HTERT RPE-1 (cell line): ENCODE data around the gene CXCL16.

Experiments
- in situ Hi-C: fragments of 300-500 bp; cut with MboI; formaldehyde crosslinking; loops from 4 replicates; pipeline ENCODE4 v1.14.3; 2020; ENCODE audit warnings: low sequenced_read_pairs

Gene CXCL16

DNA sequence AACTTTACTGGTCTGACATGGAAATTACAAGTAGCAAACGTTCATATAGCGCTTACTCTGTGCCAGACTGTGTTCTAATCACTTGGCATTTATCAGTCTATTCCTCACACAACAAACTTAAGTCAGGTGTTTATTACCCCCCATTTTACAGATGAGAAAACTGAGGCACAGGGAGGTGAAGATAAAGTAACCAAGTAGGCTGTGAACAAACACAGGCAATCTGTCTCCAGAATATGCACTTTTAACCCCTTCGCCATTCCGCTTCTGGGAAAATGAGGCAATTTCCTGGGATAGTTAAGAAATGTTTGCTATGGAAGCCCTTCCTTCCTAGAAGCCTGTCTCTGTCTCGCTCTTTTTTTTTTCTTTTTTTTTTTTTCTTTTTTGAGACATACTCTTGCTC is 12.2 kb upstream of the CXCL16 start:
- in situ Hi-C loops: no loop called here

DNA sequence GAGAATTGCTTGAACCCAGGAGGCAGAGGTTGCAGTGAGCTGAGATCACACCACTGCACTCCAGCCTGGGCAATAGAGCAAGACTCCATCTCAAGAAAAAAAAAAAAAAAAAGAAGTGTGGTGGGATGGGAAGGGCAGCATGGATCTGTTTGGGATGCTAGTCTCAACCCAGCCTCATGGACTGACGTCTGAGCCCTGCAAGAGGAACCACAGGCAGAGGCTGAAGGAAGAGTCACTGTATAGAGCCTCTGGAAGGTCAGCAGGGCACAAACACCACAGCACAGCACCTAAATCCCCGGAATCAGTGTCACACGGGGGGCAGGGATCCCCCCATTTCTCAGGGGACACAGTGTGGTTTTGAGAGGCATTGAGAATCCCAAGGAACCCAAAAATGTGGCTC is 10.9 kb upstream of the CXCL16 start:
- in situ Hi-C loops: no loop called here

DNA sequence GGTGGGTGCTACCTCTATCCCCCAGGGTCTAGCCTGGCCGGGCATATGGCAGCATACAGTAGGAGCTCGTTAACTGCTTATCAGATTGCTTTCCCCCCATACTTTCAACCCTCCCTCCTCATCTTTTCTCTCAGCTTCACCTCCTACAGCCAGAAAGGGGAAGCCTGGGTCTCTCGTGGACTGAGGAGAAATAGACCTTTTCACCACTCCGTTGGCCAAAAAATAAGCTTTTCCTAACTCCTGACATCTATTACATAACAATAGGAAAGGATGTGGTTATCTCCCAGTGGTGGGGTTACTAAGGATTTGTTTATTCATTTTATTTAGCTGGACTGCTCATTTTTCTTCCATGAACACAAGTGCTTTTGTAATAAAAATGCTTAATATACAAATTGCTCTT is 9.0 kb upstream of the CXCL16 start:
- in situ Hi-C loops: no loop called here

DNA sequence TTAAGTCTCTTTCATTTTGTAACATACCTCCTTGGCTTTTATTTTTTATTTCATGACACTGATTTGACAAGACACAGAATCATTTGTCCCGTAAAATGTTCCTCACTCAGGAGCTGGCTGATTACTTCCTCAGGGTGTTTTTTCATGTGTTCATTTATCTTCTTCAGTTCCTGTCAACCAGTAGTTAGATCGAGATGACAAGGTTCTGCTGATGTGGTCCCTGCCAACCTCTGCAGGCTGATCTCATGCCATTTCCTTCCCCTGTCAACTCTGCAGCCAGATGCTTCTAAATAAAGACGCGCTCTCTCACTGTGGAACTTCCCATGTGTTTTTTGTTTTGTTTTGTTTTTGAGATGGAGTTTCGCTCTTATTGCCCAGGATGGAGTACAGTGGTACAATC is 8.1 kb upstream of the CXCL16 start:
- in situ Hi-C loops: no loop called here

GRCh38 chr17:4744999-4745969 is 5.6 kb upstream of the CXCL16 start:
- in situ Hi-C loops: no loop called here

DNA sequence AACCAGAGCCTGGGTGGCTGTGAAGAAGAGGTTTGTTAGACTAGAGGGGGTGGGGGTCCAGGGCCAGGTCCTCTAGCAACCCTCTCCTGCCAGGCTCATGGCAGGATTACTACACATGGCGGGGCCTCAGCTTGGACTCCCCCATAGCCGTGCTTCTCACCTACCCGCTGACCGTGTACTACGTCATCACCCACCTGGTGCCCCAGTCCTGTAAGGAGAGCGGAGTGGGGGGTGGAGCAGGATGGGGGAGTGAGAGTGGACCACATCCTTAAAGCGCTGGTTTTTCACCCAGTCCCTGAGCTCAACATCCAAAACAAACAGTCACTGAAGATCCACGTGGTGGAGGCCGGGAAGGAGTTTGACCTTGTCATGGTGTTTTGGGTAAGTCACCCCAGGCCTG is 4.2 kb upstream of the CXCL16 start:
- in situ Hi-C loops: no loop called here

GRCh38 chr17:4743216-4743615 is 3.5 kb upstream of the CXCL16 start:
- in situ Hi-C loops: no loop called here

DNA sequence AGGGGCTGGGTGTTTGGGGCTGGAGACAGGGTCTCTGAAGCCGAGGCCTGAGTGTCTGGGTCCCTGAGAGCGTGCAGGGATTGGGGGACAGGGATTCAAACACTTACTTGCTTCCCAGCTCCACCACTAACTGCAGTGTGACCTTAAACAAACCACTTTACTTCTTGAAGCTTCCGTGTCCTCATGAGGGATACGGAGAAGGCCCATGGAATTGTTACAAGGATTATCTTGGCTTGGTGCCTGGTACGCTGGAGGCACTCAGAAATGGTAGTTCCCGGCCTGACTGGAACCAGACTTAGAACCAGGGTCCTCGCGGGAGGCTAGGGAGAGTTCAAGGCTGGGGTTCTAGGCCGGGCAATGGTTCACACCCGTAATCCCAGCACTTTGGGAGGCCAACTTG is 2.9 kb upstream of the CXCL16 start:
- in situ Hi-C loops: no loop called here

DNA sequence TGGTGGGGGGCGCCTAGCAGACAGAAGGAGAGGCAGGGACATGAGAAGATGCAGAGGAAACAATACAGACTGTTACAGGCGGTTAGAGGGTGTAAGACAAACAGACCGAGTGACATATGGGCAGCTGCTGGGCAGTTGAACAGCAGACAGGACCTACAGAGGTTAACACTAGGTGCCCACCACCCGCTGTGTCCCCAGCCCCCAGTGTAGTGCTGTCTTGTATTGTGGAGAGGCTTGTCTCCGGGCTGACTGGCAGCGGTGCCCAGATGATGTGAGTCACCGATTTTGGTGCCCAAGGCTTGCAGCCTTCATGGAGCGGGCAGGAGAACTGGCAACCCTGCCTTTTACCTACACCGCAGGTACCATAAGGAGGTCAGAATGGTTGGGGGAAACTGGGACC is 2.4 kb upstream of the CXCL16 start:
- in situ Hi-C loops: no loop called here

DNA sequence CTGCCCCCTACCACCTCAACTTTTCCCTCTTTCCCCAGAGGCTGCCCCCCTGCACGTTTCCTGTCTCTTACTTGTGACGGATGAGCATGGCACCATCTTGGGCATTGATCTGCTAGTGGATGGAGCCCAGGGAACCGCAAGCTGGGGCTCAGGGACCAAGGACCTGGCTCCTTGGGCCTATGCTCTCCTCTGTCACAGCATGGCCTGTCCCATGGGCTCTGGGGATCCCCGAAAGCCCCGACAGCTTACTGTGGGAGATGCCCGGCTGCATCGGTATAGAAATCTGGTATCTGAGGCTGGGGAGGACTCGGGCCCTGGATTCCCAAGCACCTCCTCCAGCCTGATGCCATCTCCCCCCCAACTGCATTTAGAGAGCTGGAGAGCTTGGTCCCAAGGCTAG is 1.8 kb upstream of the CXCL16 start:
- in situ Hi-C loops: no loop called here

GRCh38 chr17:4740584-4740983 is 856 bp upstream of the CXCL16 start:
- in situ Hi-C loops: no loop called here

DNA sequence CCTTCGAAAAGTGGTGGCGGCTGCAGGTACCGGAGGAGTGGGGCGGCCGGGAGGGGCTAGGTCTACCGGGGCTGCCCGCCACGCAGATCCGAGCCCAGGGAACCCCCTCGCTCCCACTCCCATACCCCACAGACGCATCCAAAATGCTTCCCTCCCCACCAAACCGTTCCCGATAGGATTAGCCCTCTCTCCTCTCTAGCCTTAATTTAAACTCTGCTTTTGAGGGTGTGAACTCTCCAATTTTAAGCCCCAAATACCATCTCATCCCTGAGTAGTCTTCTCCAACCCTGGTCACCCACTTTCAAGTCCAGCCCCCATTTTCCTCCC is 260 bp upstream of the CXCL16 start:
- in situ Hi-C loops: no loop called here

GRCh38 chr17:4738136-4739121 is 1.3 kb downstream of the CXCL16 start:
- in situ Hi-C loops: no loop called here

GRCh38 chr17:4735876-4736651 is 3.7 kb downstream of the CXCL16 start:
- in situ Hi-C loops: no loop called here

DNA sequence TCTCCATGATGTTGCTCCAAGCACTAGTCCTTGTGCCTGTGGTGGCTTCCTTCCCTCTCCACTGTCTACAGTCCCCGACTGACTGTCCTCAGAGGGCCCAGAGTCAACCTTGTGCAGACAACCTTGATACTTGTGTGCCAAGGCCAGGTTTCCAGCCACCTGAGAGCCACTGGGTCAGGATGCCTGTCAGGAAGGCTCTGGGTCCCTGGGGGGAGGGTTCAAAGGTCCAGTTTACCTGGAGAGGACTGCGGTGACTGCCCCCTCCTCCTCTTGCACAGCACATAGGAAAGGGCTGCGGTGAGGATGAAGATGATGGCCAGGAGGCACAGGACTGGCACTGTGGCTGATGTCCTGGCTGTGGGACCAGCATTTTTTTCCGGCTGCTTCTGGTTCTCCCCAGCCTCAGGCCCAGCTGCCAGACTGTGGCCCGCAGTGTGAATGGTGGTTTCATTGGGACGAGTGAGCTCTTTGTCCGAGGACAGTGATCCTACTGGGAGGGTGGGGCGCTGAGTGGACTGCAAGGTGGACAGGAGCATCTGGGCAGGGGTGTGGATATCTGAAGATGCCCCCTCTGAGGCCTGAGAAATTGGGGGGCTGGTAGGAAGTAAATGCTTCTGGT is 4.8 kb downstream of the CXCL16 start:
- in situ Hi-C loops: no loop called here

DNA sequence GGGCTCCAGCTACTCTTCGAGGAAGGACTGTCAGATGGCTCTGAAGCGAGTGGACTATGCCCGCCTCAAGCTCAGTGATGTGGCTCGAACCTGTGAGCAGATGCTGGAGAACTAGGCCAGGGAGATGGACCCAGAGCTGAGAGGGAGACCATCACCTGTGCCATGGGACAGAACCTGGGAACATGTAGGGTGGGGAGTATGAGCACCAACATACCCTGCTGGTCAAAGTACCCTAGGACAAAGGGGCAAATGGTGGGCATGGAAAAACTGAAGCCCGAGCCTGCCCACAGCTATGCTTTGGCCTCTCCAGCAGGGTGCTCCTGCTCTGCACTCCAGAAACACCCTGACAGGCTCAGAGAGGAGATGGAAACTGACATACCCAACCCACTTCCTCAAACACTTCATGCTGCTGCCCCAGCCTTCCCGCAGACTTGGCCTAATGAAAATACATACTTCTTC is 6.6 kb downstream of the CXCL16 start:
- in situ Hi-C loops: no loop called here

GRCh38 chr17:4728124-4728523 is 11.6 kb downstream of the CXCL16 start:
- in situ Hi-C loops: no loop called here

DNA sequence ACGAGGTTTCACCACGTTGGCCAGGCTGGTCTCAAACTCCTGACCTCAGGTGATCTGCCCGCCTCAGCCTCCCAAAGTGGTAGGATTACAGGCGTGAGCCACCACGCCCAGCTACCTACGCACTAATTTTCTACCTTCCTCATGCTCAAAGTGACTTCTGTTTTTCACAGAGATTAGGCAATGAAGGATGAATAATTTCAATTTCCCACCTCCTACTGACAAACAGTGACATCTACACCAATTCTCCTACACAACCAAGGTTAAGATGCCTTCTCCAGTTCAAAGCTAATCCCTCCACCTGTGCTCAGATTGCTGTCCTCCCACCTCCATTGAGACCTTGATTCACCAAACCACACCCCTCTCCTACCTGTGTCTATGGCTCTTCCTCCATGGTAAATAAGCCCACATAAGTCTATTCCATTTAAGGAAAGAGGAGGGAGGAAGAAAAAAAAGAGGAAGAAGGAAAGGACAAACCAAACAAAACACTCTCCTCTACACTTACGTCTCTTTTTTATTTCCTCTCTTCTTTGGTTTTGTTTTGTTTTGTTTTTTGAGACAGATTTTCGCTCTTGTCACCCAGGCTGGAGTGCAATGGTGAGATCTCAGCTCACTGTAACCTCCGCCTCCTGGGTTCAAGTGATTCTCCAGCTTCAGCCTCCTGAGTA is 13.9 kb downstream of the CXCL16 start:
- in situ Hi-C loops: no loop called here

GRCh38 chr17:4724650-4725049 is 15.1 kb downstream of the CXCL16 start:
- in situ Hi-C loops: no loop called here

- in situ Hi-C loops: no loop called here
Measured at GRCh38 chr17:4722678-4723240, 17.0 kb downstream of the CXCL16 start.
